Vagina (tissue), 2 donors: Measurements from ENCODE around the gene TEAD1. TPM values are rescaled to one million over a fixed set of nuclear protein-coding genes. Genes with fewer than 3 reads are reported as not detected.

ENCODE experiments used
- DNase-seq, 2 donors: peaks; one replicate each; pipeline ENCODE4 v3.0.0-alpha.2; 2017; ENCODE audit errors: extremely low spot score in 2 of 2
- H3K27ac ChIP-seq: fragments of 200-600 bp; sonication (generic); one replicate; pipeline ENCODE4 v1.5.1; 2019
- H3K27me3 ChIP-seq: fragments of 200-600 bp; sonication (generic); one replicate; pipeline ENCODE4 v1.5.1; 2019
- H3K36me3 ChIP-seq, 2 donors: fragments of 200-600 bp; sonication (generic); one replicate each; pipeline ENCODE4 v1.5.1; 2017 to 2019
- H3K4me1 ChIP-seq: fragments of 200-600 bp; sonication (generic); one replicate; pipeline ENCODE4 v1.5.1; 2019
- H3K4me3 ChIP-seq, 2 donors: fragments of 200-600 bp; sonication (generic); 1 replicate in 1 of 2; 2 replicates in 1 of 2; pipeline ENCODE4 v1.5.1; 2016 to 2019
- H3K9me3 ChIP-seq: fragments of 200-600 bp; sonication (generic); one replicate; pipeline ENCODE4 v1.5.1; 2019
- CTCF ChIP-seq, 3 experiments: fragments of 450-650 bp in 2 of 3; fragments of 200-600 bp in 1 of 3; sonication (generic) in 1 of 3; IDR thresholded peaks; one replicate each; pipeline ENCODE4 v1.5.1; 2017 to 2019; ENCODE audit warnings: antibody characterized with exemption in 3 of 3, mild to moderate bottlenecking in 2 of 3, moderate library complexity in 2 of 3
- POLR2A ChIP-seq, 2 donors: fragments of 450-650 bp; IDR thresholded peaks; one replicate each; pipeline ENCODE4 v1.6.1; 2017; ENCODE audit warnings: antibody characterized with exemption in 2 of 2, mild to moderate bottlenecking in 2 of 2, moderate library complexity in 2 of 2
- POLR2AphosphoS5 ChIP-seq, 2 donors: sonication (generic); formaldehyde crosslinking; IDR thresholded peaks; one replicate each; pipeline ENCODE4 v1.9.0; 2017; ENCODE audit warnings: antibody characterized with exemption in 2 of 2, mild to moderate bottlenecking in 2 of 2, low read depth in 1 of 2; ENCODE audit not compliant: insufficient read depth in 1 of 2
- intact Hi-C: fragments of 100-400 bp; cut with DNase I; formaldehyde crosslinking; loops from one replicate; pipeline ENCODE4 v1.15.1; 2023
- total RNA-seq: library from RNA; depleted of rRNA; stranded (reverse); fragments of >200 nt; gene quantifications from one replicate; pipeline ENCODE4 v1.2.3, GENCODE V29; 2016

Gene TEAD1
- total RNA-seq, 1 donor from 2014 or later, result 50.3 TPM

DNA sequence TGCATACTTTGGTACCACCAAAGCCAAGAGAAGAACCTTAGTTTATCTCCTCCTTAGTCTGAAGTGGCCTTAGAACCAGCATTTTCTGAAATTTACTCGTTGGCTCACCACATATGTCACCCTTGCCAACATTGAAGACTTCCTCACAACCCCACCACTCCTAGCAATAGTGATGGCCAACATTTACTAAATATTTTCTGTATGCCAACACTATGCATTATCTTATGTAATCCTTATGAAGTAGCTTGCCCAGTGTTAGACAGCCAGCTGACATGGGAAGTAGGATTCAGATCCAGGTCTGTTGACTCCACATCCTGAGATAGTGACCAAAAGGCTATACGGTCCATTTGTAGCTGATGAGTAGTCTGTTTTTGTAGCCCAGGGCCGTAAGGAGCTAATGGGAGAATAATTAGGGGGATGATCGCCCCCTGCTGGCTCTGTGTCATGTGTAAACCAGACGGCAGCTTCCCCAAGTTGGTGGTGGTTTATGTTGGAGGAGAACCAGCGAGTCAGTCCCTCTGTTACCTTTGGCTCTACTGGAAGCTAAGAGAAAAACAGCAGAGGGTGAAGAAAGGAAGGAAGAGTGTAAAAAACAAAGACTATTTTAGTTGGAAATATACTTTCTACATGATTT is 214.4 kb downstream of the TEAD1 start:
- peak overlapping the region; percentile 70 for H3K27ac ChIP-seq
- no peaks in the 10 kb centered on the region for H3K9me3 ChIP-seq
- peaks cover 14% of the 10 kb centered on the region for H3K4me1 ChIP-seq
- H3K4me3 ChIP-seq, result no peak overlapping the region
- no peak for DNase-seq
- no peaks in the 10 kb centered on the region for H3K36me3 ChIP-seq
- intact Hi-C loops, result loop anchor here (10.0 kb wide), 2 partner anchors 54 to 214 kb away; partner anchors contain the start of gene TEAD1
- TF ChIP-seq POLR2A (IDR thresholded peaks at IDR 0.05) (no peak), POLR2AphosphoS5 (IDR thresholded peaks at IDR 0.05; ENCODE audit: insufficient read depth in 1 of 2, low read depth in 1 of 2) (peak in 1 of 2 donors; percentile 53), CTCF (IDR thresholded peaks at IDR 0.05) (peak; percentile 22 to 69 (median 59))
- no peaks in the 10 kb centered on the region for H3K27me3 ChIP-seq

- TF ChIP-seq POLR2AphosphoS5 (IDR thresholded peaks at IDR 0.05; ENCODE audit: insufficient read depth in 1 of 2, low read depth in 1 of 2), result peak in 1 of 2 donors; percentile 54
- TF ChIP-seq POLR2A (IDR thresholded peaks at IDR 0.05), result no peak
- intact Hi-C loops, result loop anchor here (10.0 kb wide), 2 partner anchors 54 to 214 kb away; partner anchors contain the start of gene TEAD1
- no peaks in the 10 kb centered on the region for H3K36me3 ChIP-seq
- no peaks in the 10 kb centered on the region for H3K27me3 ChIP-seq
- H3K4me3 ChIP-seq, result no peak overlapping the region
- H3K9me3 ChIP-seq, result no peaks in the 10 kb centered on the region
- peaks cover 17% of the 10 kb centered on the region for H3K4me1 ChIP-seq
- H3K27ac ChIP-seq, result peak overlapping the region; percentile 70
- no peak for DNase-seq
Measured at GRCh38 chr11:12889243-12889642, 215.0 kb downstream of the TEAD1 start.

GRCh38 chr11:12890476-12890875 is 216.3 kb downstream of the TEAD1 start:
- TF ChIP-seq POLR2AphosphoS5 (IDR thresholded peaks at IDR 0.05; ENCODE audit: insufficient read depth in 1 of 2, low read depth in 1 of 2), result no peak
- TF ChIP-seq POLR2A (IDR thresholded peaks at IDR 0.05), result no peak
- no peak for TF ChIP-seq CTCF (IDR thresholded peaks at IDR 0.05)
- intact Hi-C loops, result loop anchor here (5.0 to 10.0 kb wide), 2 partner anchors 476 to 558 kb away; no protein-coding TSS in a partner anchor
- Histone ChIP-seq H3K4me1 (peaks cover 17% of the 10 kb centered on the region), H3K4me3 (no peak overlapping the region), H3K27ac (no peak overlapping the region), H3K27me3 (no peaks in the 10 kb centered on the region), H3K9me3 (no peaks in the 10 kb centered on the region), H3K36me3 (no peaks in the 10 kb centered on the region)
- no peak for DNase-seq

- peaks cover 11% of the 10 kb centered on the region for H3K4me1 ChIP-seq
- TF ChIP-seq POLR2AphosphoS5 (IDR thresholded peaks at IDR 0.05; ENCODE audit: insufficient read depth in 1 of 2, low read depth in 1 of 2) (peak in 1 of 2 donors; percentile 37), POLR2A (IDR thresholded peaks at IDR 0.05) (no peak), CTCF (IDR thresholded peaks at IDR 0.05) (peak; percentile 73 to 89 (median 84))
- no peak overlapping the region for H3K4me3 ChIP-seq
- intact Hi-C loops, result loop anchor here (5.0 to 10.0 kb wide), 2 partner anchors 479 to 562 kb away; no protein-coding TSS in a partner anchor
- no peak overlapping the region for H3K27ac ChIP-seq
- no peaks in the 10 kb centered on the region for H3K27me3 ChIP-seq
- H3K36me3 ChIP-seq, result no peaks in the 10 kb centered on the region
- H3K9me3 ChIP-seq, result no peaks in the 10 kb centered on the region
- DNase-seq, result no peak
Measured at GRCh38 chr11:12893787-12894672, 219.8 kb downstream of the TEAD1 start.

DNA sequence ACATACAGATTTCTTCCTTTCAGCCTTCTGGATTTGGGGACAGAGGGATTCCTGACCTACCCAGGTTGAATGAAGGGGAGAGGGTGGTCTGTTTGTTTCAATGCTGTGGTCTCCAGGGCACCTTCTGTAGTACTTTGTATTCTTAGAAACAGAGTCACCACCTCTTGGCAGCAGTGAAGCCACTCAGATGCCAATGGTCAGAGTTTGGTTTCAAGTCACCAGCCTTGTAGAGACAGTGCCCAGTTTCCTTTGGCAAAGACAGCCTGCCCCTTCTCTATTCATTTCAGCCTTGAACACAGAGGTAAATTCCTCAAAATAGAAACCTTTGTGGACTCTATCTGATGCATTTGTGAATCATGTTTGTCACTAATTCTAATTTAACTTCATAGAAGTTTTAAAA is 223.2 kb downstream of the TEAD1 start:
- no peaks in the 10 kb centered on the region for H3K36me3 ChIP-seq
- no peak overlapping the region for H3K27ac ChIP-seq
- peaks cover 16% of the 10 kb centered on the region for H3K4me1 ChIP-seq
- DNase-seq, result no peak
- TF ChIP-seq POLR2A (IDR thresholded peaks at IDR 0.05) (no peak), POLR2AphosphoS5 (IDR thresholded peaks at IDR 0.05; ENCODE audit: insufficient read depth in 1 of 2, low read depth in 1 of 2) (no peak), CTCF (IDR thresholded peaks at IDR 0.05) (no peak)
- H3K27me3 ChIP-seq, result no peaks in the 10 kb centered on the region
- no peaks in the 10 kb centered on the region for H3K9me3 ChIP-seq
- no peak overlapping the region for H3K4me3 ChIP-seq
- intact Hi-C loops, result loop anchor here (10.0 kb wide), 1 partner anchor 483 kb away; no protein-coding TSS in a partner anchor
